HTERT RPE-1 (cell line): ENCODE data around the gene MAP3K1.
"Not testable (repeated sequence)": the region's sequence is repeated elsewhere in the genome, so short reads cannot be mapped to it uniquely, and the experiment has no call there.

Source experiments
- in situ Hi-C: fragments of 300-500 bp; cut with MboI; formaldehyde crosslinking; loops from 4 replicates; pipeline ENCODE4 v1.14.3; 2020; ENCODE audit warnings: low sequenced_read_pairs

Gene MAP3K1

GRCh38 chr5:56815658-56816545 lies 553 bp downstream of the MAP3K1 start:
- in situ Hi-C loops: no loop called here

DNA sequence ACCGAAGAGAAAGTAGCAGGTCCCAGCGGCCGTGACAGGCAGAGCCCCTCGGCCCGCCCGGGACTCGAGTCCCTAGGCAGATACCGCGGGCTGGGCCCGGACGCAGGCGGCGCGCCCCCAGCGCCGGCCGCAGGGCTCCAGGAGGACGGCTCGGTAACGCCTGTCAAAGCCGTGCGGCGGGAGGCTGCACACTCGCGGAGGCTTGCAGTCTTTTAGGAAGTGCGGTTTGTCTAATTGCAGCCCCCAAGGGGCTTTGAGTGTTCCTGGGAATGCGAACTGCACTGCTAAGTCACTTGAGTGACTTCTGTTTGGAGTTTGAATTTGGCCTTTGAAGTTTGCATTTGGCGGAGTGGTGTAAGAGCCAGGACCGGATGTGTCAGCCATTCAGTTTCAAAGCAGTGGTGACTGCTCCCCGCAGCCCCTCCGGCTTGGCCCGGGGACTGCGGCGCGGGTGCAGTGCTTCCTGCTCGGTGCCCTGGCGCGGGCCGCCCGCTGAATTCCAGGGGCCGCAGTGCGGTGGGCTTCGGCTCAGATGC lies 1.3 kb downstream of the MAP3K1 start:
- in situ Hi-C loops: no loop called here

- in situ Hi-C loops: no loop called here
These were observed 2.1 kb downstream of the MAP3K1 start for GRCh38 chr5:56817263-56818014.

DNA sequence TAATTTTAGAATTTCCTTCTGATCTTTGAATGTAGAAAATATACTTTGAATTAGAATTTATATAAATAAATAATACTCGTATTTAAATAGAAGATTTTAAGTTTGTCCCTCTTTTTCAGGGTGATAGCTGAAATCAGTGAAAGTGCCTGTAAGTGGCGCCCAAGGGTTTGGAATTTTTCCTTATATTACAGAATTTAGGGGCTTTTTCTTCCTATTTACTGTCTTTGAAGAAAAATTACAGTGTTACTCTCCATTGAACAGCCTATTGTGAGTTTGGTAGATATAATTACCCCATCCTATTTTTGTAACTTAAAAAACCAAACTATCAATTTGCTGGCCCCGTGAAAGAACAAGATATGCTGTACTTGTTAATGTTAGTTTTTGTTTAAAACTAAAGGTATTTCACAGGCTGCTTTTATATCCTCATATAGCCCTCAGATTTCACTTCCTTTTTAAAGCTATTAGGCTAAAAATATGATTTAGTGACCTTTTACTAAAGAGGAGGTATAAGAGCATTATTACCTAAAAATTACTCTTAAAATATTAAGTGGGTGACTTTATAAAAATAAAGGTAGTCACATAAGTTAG lies 3.2 kb downstream of the MAP3K1 start:
- in situ Hi-C loops: no loop called here

GRCh38 chr5:56819060-56819881 lies 3.9 kb downstream of the MAP3K1 start:
- in situ Hi-C loops: no loop called here

DNA sequence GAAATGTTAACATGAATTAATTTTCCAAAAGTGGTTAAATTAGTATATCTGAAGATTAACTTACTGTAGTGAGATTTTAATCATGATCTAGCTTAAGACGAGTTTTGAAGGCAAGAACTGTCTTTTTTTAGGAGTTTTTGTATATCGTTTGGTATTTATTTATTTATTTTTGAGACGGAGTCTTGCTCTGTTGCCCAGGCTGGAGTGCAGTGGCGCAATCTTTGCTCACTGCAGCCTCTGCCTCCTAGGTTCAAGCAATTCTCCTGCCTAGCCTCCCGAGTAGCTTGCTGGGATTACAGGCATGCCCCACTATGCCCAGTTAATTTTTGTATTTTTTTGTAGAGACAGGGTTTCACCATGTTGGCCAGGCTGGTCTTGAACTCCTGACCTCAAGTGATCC lies 6.5 kb downstream of the MAP3K1 start:
- in situ Hi-C loops: not testable (repeated sequence)

- in situ Hi-C loops: no loop called here
These were observed 7.6 kb downstream of the MAP3K1 start for GRCh38 chr5:56822981-56823380.

- in situ Hi-C loops: no loop called here
These were observed 8.7 kb downstream of the MAP3K1 start for GRCh38 chr5:56824019-56824418.

DNA sequence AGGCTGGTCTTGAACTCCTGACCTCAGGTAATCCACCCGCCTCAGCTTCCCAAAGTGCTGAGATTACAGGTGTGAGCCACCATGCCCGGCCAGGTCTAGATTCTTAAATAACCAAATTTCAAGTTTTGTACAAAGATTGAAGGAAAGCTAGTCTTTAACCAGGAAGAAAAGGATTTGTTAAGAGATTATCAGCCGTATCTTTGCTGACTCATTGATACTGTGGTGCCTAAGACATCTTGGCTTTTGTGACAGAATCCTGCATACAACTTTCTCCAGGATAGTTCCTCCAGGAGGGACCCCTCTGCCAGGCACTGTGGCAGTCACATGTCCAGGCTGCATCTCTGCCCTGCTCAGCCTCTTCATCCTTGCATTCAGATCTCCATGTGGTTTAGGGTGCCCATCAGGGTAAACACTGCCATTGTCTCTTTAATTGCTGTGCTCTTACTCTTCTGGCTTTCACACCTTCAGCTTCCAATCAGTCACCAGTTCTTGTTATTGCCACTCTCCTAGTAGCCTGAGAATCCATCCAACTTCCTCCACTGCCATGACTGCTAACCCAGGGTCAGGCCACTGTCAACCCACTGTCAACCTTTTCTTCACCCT lies 10.0 kb downstream of the MAP3K1 start:
- in situ Hi-C loops: no loop called here

GRCh38 chr5:56827049-56827448 lies 11.7 kb downstream of the MAP3K1 start:
- in situ Hi-C loops: no loop called here

DNA sequence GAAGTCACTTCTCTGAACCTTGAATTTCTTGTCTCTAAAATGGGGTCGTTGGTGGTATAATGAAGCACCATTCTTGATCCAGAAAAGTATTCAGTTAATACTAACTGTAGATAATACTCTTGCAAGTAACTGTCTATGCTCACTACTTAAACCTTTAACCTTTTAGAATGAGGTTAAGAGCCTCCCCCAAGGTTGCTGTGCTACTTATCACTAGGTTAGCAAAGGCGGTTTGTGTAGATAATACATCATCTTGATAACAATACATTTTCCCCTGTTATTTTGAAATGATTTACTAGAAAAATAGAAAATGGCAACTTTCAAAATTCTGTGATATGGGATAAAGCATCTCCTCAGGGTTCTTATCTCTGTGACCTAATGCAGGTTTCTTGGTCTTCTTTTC lies 12.6 kb downstream of the MAP3K1 start:
- in situ Hi-C loops: no loop called here

DNA sequence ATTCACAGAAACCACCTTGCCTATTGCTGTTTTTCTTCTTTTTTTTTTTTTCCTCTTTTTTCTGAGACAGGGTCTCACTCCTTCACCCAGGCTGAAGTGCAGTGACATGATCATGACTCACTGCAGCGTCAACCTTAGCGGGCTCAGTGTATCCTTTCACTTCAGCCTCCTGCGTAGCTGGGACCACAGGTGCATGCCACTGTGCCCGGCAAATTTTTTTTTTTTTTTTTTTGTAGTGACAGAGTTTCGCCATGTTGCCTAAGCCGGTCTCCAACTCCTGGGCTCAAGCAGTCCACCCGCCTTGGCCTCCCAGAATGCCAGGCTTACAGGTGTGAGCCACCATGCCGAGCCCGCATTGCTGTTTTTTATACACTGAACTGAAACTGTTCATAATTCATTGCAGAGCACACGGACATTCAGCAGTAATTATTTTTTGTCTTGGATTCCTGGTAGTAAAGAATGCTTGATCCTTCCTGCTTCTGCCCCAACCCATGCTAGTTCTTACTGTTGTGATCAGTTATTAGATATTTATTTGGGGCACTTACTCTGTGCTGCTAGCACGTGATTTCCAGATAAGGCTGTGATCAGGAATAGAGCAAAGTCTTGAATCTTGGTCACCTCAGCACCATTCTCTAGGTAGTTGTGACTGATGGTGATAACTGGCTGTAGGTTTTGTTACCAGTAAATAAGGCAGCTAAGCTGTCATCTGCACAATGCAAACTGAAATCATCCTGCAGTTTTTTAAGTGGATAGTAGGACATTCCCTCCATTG lies 14.0 kb downstream of the MAP3K1 start:
- in situ Hi-C loops: no loop called here

GRCh38 chr5:56831773-56832172 lies 16.4 kb downstream of the MAP3K1 start:
- in situ Hi-C loops: no loop called here

- in situ Hi-C loops: no loop called here
These were observed 18.0 kb downstream of the MAP3K1 start for GRCh38 chr5:56833325-56833724.

- in situ Hi-C loops: no loop called here
These were observed 22.0 kb downstream of the MAP3K1 start for GRCh38 chr5:56837381-56837780.

- in situ Hi-C loops: no loop called here
These were observed 22.6 kb downstream of the MAP3K1 start for GRCh38 chr5:56837956-56838355.

DNA sequence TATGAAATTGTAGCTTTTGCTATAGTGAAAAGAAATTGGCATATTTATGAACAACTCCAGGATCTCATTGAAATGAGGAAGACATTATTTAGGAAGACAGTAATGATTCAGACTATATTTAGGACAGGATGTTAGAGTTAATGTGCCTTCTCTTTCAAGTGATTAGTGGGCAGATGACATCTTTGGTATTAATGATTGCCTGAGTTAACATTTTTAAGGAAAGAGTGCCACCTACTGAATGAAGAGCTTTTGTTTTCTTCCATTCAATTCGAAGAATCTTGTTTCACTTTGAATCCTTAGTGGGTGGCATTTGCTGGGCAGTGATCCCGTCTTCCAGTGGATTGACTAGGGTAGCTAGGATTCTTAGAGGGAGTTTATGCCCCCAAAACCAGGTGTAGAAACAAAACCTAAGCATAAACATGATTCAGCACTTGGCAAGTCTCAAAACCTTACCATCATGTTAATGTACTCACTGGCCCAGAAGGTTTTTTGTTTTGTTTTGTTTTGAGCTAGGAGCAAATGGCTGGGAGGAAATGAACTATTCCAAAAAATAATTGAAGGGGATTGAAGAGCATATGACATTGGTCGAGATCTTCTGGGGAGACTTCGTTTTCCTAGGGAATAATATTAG lies 23.2 kb downstream of the MAP3K1 start:
- in situ Hi-C loops: no loop called here

- in situ Hi-C loops: no loop called here
These were observed 23.7 kb downstream of the MAP3K1 start for GRCh38 chr5:56839062-56839461.

DNA sequence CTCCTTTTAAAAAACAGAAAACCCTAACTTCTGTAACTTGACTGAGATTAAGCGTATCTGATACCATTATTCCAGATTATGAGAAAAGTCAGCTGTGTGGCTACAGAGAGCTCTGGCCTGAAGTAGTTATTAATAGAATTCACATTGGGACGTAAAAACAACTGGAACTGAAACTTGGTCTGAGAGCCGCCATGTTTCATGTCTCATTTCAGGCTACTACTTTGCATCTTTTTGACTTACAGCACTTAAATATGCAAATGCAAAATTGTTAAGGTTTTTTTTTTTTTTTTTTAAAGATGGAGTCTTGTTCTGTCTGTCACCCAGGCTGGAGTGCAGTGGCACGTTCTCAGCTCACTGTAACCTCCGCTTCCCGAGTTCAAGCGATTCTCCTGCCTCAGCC lies 25.2 kb downstream of the MAP3K1 start:
- in situ Hi-C loops: no loop called here
